NCI-H226 (cell line): Measurements from ENCODE around the gene MORC3.
"Not testable (repeated sequence)": the region's sequence is repeated elsewhere in the genome, so short reads cannot be mapped to it uniquely, and the experiment has no call there.

Source experiments
- DNase-seq: peaks from one replicate; pipeline ENCODE4 v3.0.0-alpha.2; 2015

The MORC3 gene

DNA sequence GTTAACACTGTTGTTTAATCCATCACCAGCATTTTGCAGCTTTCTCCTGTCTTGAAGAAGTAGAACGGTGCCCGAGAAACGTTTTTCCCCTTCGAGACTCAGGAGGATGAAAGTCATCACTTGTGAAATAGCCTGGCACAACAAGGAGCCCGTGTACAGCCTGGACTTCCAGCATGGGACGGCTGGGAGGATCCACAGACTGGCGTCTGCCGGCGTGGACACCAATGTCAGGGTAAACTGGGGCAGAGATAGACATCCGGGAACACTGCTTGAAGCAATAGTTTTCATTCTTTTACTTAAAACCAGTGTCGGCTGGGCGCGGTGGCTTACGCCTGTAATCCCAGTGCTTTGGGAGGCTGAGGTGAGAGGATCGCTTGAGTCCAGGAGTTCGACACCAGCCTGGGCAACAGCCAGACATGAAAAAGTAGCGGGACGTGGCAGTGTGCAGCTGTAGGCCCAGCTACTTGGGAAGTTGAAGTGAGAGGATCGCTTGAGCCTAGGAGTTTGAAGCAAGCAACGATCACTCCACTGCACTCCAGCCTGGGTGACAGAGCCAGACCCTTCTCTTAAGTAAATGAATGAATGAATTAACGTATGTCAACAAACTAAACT, 66.1 kb downstream of the MORC3 start:
- no peak for DNase-seq

DNA sequence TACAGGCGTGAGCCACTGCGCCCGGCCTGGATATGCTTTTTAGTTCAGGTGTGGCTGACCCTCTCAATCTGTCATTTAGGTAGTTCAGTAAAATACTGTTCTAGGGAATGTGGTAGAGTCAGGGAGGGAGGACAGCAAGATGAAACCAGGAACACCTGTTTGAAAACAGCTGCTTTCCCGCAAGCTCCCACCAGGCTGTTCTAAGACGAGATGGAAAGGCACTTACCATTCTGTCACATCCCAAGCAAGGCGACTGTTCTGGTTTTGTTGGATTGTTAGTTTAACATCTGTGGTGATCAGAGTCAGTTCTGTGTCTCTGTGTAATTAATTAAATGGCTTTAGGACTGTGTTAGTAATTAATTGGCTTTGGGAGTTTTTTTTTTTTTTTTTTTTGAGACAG, 68.1 kb downstream of the MORC3 start:
- DNase-seq = no peak

DNA sequence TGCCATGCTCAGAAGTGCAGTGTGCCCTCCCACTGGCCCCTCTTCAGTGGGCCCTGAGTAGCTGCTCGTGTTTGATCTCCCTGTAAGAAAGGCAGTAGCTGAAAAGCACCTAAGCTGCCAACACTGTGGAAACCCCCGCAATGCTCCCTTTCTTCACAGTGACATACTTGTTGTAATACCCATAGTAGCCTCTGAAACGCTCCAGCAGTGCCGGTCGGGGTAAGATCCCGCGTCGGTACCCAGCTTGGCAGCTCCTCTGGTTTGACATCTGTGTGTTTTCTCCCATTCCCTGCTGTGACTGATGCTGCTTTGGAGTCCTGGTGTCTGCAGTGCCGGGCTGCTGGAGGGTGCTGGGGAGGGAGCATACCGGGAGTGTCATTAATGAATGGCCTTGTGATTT, 68.8 kb downstream of the MORC3 start:
- no peak for DNase-seq

DNA sequence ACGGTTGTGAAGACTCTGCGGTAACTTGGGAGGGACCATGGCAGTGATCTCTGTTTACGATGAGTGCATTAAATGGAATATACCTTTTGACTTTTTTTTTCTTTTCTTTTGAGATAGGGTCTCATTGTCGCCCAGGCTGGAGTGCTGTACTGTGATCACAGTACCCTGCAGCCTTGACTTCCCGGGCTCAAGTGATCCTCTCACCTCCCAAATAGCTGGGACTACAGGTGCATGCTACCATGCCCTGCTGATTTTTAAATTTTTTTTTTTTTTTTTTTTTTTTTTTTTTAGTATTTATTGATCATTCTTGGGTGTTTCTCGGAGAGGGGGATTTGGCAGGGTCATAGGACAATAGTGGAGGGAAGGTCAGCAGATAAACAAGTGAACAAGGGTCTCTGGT, 71.7 kb downstream of the MORC3 start:
- DNase-seq = not testable (repeated sequence)

DNA sequence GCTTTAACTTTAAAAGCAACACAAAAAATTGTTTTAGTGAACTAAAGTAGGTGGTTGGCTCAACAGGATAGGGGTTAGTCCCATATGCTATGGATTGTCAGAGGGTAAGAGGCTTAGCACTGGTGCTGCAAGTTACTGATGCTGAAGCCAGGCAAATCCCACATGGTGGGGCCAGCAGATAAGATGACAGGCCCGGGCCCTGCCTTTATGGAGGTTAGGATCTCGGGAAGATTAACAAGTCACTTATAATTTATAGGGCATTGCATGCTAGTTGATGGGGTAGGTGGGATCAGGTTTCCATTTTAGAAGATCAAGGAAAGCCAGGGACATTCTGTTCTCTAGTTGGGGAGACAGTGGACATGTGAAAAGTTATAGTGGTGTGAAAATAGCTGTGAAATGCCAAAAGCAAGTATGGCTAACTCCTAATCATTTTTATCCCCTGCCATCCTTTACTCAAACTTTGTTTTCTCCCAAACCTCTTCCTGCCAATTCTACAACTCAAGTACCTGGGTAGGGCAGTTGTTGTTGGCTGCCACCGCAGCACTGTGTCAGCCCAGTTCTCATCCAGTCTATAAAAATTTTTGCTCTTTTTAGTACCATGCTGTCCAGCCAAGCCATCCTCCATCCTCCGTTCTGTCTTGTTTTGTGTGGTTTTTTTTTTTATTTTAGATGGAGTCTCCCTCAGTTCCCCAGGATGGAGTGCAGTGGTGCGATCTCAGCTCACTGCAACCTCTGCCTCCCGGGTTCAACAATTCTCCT, 75.5 kb downstream of the MORC3 start:
- no peak for DNase-seq

DNA sequence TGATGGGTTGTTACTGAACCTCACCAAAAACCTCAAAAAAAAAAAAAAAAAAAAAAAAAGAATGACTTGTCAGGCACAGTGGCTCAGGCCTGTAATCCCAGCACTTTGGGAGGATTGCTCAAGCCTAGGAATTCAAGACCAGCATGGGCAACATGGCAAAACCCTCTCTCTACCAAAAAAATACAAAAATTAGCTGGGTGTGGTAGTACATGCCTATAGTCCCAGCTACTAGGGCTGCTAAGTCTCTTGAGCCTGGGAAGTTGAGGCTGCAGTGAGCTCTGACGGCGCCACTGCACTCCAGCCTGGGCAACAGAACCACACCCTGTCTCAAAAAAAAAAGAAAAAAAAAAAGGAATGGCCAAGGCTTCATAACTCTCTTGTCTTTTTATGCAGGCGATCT, 76.3 kb downstream of the MORC3 start:
- DNase-seq = no peak

DNA sequence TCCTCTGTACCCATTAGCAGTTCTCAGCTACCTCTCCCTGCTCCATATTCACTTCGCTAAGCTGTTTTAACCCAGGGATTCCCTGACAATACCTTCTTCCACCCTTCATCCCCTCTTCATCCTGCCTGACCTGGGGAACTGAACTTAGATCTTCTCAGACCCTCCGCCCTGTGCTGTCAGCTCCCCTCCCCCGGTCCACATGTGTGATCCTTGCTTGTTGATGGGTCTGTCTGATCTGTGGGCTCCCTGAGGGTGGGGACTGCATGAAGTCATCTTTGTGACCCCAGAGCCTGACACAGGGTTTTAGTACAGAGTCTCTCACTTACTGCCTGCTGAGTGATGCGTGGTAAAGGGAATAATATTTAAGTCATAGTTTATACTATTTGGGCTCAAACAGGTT, 77.0 kb downstream of the MORC3 start:
- DNase-seq = no peak

DNA sequence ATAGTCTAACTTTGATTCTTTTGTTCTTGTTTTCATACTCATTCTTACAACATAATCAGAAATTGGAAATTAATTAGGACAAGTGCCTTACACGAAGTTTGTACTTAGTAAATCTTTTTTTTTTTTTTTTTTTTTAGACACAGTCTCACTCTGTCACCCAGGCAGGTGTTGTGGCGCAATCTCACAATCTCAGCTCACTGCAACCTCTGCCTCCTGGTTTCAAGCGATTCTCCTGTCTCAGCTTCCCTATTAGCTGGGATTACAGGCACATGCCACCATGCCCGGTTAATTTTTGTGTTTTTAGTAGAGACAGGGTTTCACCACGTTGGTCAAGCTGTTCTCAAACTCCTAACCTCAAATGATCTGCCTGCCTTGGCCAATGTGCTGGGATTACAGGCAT, 77.6 kb downstream of the MORC3 start:
- DNase-seq = no peak

DNA sequence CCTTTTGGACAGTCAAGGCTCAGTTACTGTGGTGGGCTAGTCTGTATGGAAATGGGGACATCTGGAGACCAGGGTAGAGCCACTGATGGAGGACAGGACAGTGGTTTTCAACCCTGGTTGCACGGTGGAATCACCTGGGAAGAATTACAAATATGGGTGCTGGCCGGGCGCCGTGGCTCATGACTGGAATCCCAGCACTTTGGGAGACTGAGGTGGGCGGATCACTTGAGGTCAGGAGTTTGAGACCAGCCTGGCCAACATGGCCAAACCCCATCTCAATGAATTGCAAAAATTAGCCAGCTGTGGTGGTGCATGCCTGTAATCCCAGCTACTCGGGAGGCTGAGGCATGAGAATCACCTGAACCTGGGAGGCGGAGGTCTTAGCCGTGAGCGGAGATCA, 79.7 kb downstream of the MORC3 start:
- not testable (repeated sequence) for DNase-seq

DNA sequence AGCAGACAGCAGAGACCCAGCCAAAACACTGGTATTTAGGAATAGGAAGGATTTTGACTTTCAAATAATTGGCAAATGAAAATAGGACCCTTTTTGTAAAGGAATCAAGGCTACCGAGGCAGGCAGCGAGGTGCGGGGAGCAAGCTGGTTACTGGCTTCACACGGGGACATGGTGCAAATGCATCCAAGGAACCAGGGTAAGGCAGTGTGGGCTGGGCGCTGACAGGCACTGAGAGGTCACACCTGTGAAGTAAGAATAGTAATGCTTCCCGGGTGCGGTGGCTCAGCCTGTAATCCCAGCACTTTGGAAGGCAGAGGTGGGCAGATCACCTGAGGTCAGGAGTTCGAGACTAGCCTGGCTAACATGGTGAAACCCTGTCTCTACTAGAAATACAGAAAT, 80.7 kb downstream of the MORC3 start:
- DNase-seq = no peak

DNA sequence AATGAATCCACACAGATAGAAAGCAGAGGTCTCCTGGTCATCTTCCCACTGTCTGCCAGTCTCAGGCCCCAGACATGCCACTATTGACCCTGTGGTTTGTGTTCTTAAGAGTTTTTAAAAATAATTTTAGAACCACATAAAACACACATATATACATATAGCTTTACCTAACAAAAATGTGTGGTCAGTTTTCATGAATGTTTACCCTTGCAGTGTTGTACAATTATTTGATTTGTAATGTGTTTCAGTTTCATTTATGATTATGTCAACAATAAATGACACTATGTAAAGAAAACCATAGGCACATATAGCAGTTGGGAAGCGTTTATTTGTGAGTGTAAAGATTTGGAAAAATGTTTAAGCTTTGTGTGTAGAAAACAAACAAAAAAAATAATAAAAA, 82.3 kb downstream of the MORC3 start:
- DNase-seq = no peak

DNA sequence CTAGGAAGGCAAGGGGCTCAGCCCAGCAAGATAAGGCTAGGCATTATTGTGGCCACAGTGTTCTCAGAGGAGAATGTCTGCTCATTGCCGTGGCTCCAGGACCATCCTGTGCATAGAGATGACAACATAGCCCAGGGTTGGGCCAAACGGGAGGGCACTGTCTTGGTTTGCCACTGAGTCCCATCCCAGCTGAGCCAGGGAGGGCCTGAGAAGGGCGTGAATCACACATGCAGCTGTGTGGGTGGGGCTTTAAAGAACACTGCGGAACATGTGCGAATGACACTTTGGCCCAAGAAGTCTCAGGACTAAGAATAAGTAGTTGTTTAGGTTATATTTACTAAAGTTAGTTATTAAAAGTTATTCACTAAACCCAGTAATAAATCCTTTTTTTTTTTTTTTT, 83.7 kb downstream of the MORC3 start:
- no peak for DNase-seq

DNA sequence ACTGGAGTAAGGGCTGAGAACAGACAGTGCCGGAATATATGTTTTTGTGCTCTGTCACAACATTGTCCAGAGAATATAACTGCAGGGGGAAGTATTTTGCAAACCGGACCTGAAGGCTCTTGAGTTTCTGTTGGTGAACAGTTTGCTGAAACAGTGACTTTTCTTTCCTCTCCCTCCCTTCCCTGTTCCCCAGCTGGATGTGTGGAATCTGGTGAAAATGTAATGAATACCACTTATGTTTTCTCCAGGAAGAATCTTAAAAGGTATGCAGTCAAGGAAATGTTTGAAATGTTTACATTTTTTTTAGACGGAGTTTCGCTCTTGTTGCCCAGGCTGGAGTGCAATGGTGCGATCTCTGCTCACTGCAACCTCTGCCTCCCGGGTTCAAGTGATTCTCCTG, 88.6 kb downstream of the MORC3 start:
- DNase-seq = no peak

DNA sequence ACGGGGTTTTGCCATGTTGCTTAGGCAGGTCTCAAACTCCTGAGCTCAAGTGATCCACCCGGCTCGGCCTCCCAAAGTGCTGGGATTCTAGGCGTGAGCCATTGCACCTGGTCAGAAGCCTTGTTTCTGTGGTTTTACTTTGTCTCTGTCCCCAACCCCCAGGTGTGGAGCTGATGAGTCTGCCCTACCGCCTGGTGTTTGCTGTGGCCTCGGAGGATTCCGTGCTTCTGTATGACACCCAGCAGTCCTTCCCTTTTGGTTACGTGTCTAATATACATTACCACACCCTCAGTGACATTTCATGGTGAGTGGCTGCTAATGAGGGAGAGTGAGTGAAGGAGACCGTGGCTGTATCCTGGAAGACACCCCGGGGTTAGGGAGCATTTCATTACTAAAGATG, 91.3 kb downstream of the MORC3 start:
- no peak for DNase-seq

DNA sequence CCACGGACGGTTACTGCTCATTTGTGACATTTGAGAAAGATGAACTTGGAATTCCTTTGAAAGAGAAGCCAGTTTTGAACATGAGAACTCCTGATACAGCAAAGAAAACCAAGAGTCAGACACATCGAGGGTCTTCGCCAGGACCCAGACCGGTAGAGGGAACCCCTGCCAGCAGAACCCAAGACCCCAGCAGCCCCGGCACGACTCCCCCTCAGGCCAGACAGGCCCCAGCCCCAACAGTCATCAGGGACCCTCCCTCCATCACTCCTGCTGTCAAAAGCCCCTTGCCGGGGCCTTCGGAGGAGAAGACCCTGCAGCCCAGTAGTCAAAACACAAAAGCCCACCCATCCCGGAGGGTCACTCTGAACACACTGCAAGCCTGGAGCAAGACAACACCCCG, 92.9 kb downstream of the MORC3 start:
- DNase-seq = no peak

DNA sequence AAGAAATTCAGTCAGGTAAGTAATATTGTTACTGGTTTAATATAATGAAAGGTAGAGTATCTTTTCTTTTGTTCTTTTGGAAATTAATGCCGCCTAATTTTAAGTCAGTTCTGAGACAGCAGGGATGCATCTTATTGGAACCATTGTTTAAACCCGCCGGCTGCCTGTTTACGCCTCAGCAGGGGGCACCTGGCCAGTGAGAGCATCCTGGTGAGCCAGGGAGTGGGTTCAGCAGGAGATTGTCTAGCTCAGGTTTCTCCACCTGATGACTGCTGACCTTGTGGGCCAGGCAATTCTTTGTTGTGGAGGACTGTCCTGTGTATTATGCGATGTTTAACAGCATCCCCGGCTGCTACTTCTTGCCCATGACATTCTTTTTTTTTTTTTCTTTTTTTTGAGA, 95.4 kb downstream of the MORC3 start:
- DNase-seq = no peak

DNA sequence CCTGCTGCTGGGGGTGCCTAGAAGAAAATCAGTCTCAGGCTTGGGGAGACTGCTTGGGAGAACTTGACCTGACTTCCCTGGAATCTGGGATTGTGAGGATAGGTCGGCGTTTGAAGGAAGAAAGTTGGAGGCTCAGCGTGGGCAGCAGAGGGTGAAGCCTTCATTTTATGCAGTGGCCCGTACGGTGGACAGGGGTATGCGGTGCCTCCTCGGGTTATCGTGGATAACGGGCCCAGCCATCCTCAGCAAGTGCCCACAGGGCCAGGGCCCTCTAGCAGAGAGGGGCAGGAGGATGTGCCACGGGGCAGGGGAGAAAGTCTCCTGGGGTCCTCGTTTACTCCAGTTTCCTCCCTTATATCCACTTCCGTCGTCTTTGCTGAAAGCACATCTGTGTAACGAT, 99.2 kb downstream of the MORC3 start:
- DNase-seq = no peak

DNA sequence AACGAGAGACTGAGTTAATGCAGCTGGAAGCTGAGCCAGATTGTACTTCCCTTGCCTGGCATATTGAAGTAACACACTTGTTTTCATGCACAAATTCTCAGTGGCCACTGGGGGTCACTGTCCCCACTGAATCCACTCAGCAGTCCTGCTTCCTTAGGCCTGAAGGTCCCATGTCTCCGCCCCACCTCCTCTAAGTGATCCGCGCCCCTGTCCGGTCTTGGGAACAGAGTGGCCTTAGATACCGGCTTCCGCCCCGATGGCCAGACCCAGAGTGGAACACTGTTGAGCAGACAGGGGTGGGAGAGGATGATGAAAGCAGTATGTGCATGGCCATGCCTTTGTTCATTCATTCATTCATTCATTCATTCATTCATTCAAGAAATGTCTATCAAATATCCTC, 100.0 kb downstream of the MORC3 start:
- DNase-seq = peak; percentile 55

DNA sequence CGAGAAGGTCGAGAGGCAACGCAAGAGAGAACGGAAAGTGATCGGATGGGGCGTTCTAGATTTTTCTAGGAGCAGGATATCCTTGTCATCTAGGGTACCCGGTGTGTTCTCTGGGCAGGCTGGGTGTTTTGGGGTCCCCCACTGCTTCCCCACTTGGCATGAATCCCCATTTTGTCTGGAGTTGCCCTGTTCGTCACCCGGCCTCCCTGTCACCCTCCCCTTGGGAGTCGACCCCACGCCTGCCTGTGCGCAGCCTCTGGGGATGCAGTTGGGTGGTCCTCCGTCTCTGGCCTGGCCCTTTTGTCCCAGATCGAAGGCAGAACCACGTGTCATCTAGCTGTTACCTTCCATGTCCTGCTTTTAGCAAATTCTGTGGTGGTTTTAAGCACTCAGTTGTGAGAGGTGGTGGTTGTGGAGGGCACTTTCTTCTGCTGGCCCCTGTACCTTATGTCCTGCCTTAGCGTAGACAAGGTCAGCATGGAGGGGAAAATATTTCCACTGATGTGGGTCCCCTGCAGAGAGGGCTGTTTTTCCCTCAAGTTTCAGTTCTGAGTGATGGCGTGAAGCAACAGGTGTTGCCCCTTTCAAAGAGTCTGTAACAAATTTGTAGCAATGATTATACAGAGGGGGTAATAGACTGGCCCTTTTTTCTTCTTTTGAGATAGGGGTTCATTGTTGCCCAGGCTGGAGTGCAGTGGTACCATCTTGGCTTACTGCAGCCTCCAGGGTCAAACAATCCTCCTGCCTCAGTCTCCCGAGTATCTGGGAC, 100.8 kb downstream of the MORC3 start:
- no peak for DNase-seq

DNA sequence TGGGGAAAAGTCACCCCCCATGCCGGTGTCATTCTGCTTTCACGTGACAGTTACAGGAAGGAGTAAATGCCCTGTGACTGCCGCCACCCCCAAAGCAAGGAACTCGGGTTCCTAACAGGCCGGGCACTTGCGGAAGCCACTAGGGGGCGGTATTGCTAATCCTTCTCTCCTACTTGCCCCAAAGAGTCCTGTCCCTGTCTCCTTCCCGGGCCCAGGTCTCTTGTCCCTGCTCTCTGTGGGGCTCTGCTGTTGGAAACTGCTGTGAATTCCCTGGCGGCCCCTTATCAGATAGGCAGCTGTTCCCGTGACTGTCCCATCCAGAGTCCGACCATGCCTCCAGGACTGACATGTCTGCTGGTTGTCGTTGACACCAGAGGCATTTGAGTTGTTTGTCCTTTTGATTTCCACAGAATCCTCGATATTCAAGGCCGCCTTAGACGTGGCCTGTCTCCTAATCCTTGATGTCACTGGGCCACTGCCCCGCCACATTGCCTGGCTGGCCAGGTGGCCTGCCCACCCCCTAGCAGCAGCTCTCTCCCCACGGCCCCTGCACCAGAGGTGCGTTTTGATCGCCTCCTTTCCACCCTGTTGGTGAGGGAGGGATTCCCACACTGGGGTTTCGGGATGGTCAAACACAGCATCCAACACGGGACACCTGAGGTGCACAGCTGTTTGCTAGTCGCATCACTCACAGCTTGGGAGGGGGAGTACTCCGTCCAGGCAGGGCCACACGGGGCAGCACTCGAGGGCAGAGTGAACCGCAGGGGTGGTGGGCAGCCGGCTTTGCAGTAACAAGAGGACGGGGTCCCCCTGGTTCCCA, 102.5 kb downstream of the MORC3 start:
- DNase-seq = peak; percentile 52

DNA sequence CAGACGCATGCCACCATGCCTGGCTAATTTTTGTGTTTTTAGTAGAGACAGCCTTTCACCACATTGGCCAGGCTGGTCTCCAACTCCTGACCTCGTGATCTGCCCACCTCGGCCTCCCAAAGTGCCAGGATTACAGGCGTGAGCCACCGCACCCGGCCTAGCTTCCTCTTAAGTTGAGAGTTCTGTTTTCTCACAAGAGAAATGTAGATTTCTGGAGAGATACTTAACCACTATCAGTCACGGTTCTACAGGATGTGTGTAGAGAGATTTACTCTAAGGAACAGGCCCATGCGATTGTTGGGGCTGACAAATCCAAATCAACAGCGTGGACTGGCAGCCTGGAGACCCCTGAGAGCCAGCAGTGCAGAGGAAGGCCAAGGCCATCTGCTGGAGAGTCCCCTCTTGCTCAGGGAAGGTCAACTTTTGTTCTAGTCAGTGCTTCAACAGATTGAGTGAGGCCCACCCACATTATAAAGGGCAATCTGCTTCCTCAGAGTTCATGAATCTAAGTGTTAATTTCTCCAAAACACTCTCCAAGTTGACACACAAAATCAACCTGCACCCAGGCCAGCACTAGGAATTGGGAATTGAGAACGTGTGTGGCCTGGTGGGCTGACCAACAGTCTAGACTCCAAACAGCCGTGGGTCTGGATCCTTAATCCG, 103.9 kb downstream of the MORC3 start:
- DNase-seq = no peak

DNA sequence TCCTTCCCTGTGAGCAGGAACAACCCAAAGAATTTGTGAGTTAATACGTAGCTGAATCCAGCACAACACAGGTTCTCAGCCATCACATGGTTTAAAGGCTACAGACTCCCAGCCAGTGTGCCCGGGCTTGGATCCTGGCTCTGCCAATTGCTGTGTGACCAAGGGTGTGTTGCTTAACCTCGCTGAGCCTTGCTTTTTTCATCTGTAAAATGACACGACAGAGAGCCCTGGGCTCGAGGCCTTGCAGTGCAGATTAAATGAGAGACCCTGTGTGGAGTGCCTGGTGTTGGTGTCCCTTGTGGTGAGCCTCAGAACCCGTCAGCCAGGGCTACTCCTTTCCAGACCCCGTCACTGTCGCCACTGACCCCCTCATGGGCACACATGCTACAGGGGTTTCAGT, 104.6 kb downstream of the MORC3 start:
- DNase-seq = no peak

DNA sequence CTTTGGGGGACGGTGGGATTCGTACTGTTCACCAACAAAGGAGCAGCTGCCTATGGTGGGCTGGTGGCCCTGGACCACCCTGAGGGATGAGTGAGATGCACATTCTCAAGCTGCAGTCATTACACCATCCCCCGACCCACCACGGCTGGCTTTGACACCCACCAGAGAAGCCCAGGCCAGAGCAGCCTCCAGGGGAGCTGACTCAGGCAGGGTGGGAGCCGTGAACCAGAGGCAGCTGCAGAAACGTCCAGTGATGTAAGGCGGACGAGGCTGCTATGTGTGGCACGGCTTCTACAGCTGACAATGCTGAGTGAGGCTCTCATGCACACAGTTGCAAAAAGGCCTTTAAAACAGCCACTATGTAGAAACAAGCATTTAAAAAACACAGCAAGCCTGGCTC, 105.3 kb downstream of the MORC3 start:
- no peak for DNase-seq
